22Rv1 (cell line): ENCODE measurements around the gene NPPC.

Experiments
- ZFX ChIP-seq: fragments of 450-650 bp; IDR thresholded peaks from 2 replicates; pipeline ENCODE4 v1.6.1; 2017; ENCODE audit warnings: antibody characterized with exemption, borderline replicate concordance
- TF ChIP-seq, protein P1 (sequence below): fragments of 450-650 bp; IDR thresholded peaks from 2 replicates; pipeline ENCODE4 v1.5.1; 2017; ENCODE audit warnings: mild to moderate bottlenecking

DNA sequence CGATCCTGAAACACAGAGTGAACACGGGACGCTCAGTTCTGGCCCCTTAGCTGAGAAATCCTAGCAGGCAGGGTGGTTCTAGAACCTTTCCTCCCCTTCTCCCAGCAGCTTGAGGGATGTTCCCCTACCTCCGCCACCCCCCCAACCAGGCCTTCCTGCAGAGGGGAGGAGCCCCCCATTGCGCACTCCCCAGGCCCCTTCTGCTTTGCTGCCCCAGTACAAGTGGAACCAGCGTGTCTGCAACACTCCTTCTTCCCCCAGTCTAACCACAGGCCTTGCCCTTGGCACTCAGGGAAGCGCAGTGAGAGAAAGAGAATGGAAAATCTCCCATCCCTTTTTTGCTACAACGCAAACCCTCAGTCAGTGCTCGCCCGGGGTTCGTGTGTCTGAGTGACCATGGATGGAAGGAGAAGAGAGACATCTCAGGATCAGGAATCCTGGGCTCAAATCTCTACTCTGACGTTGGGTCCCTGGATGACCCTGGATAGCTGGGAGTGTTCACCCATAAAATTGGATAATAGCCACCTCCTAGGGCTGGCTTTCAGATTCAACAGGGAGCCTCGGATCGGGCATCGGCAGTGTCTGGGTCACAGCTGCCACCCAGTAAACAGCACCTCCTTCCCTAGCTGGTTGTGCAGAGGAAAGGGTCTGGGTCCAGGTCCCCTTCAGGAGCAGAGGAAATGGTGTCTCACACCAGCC lies 3.7 kb downstream of the NPPC start:
- TF ChIP-seq, protein P1, sequence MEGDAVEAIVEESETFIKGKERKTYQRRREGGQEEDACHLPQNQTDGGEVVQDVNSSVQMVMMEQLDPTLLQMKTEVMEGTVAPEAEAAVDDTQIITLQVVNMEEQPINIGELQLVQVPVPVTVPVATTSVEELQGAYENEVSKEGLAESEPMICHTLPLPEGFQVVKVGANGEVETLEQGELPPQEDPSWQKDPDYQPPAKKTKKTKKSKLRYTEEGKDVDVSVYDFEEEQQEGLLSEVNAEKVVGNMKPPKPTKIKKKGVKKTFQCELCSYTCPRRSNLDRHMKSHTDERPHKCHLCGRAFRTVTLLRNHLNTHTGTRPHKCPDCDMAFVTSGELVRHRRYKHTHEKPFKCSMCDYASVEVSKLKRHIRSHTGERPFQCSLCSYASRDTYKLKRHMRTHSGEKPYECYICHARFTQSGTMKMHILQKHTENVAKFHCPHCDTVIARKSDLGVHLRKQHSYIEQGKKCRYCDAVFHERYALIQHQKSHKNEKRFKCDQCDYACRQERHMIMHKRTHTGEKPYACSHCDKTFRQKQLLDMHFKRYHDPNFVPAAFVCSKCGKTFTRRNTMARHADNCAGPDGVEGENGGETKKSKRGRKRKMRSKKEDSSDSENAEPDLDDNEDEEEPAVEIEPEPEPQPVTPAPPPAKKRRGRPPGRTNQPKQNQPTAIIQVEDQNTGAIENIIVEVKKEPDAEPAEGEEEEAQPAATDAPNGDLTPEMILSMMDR, result no peak
- TF ChIP-seq ZFX, result no peak
